Pericardium fibroblast (primary cell): ENCODE measurements around the gene NPLOC4. TPM values are rescaled to one million over a fixed set of nuclear protein-coding genes. Genes with fewer than 3 reads are reported as not detected.

Experiments used
- total RNA-seq: library from RNA; depleted of rRNA; stranded (reverse); fragments of >200 nt; gene quantifications from 2 replicates; pipeline ENCODE4 v1.2.3, GENCODE V29; 2015

NPLOC4 gene
- total RNA-seq, result 44.8 and 48.2 TPM in 2 replicates

DNA sequence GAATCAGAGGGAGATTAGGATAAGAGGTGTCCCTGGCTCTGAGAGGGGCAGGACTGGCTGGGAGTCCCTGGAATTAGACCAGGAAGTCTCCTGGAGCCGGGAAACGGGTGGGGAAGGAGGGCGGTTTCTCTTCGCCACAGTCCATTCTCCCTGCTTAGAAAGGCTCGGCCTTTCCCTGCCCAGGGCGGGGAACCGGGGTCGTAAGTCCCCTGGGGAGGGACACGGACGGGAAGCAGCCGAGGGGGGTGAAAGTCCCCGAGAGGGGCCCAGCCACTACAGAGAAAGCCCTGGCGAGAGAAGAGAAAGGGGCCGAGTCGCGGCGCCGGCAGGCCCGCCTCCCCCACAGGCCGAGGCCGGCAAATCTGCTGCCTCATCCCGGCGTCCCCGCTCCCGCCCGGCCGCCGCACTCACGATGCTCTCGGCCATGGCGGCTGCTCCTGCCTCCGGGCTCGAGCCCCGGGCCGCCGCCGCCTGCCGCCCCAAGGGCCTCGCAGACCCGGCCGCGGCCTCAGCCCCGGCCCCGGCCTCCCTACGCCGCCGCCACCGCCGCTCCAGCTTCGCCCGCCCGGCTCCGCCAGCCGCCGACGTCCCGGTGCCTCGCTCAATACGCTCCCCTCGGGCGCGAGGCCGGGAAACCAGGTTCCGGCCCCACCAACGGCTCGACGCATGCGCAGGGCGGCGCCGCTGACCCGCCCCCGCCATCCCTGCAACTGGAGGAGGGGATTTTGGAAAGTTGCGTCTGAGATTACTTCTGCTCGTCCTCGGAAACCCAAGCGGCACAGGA lies at the start of gene NPLOC4, which contains the start of gene TSPAN10:
Gene NPLOC4, minus strand, starts transcription at position 608 of the 784 bp plus-strand sequence. Its CDS starts 182 bp downstream, at position 426.
Gene TSPAN10, plus strand, starts transcription at position 692 of the 784 bp plus-strand sequence. CDS start 5,217 bp downstream, outside the sequence.

DNA sequence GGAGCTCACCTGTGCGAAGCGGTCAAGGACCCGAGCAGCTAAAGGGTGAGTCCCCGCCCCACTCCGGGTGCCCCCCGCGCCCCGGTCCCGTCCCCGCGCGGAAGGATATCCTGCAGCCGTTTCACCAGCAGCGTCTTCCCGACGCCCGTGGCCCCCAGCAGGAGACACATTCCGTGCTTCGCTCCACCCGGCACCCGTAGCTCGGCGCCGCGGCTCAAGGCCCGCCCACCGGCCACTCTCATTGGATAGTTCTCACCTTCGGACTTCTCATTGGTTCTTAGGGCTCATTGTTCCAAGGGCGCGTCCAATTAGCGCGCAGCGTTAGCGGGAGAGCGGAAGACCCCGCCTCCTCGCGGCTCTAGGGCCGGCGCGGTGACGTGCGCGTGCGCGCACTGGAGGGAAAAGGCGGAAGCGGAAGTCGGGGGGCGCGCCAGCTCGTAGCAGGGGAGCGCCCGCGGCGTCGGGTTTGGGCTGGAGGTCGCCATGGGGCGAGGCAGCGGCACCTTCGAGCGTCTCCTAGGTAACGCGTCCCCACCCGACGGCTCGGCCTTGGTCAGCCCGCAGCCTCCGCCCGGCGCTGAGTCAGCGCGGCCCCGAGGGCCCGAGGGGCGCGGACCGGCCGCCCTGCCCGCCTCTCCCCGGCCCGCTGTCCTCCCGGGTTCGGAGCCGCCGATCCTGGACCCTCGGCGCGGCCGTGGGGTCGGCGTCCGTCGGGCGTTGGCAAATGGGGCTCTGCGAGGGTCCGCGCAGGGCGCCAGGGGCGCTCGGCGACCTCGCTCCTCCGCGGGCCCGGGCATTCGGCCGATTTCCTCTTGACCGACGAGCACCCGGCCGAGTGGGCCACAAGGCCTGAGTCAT lies 46.9 kb upstream of the NPLOC4 start, which contains the start of the genes ARL16 and HGS:
Gene ARL16, minus strand, starts transcription at position 214 of the 858 bp plus-strand sequence. Its CDS starts 44 bp downstream, at position 170.
Gene HGS, plus strand, starts transcription at position 428 of the 858 bp plus-strand sequence. Its CDS starts 56 bp downstream, at position 484.

GRCh38 chr17:81666342-81667191 lies 29.7 kb upstream of the NPLOC4 start, which contains the start of the genes CCDC137 and OXLD1:
CCDC137 (plus strand) TSS chr17:81666737; CDS start chr17:81666767, 30 bp downstream.
OXLD1 (minus strand) TSS chr17:81666605; CDS start chr17:81666577, 28 bp downstream.

GRCh38 chr17:81656118-81656743 lies 19.3 kb upstream of the NPLOC4 start, which contains the start of gene PDE6G:
PDE6G (minus strand) TSS chr17:81656542; CDS start chr17:81653305, 3,237 bp downstream.

DNA sequence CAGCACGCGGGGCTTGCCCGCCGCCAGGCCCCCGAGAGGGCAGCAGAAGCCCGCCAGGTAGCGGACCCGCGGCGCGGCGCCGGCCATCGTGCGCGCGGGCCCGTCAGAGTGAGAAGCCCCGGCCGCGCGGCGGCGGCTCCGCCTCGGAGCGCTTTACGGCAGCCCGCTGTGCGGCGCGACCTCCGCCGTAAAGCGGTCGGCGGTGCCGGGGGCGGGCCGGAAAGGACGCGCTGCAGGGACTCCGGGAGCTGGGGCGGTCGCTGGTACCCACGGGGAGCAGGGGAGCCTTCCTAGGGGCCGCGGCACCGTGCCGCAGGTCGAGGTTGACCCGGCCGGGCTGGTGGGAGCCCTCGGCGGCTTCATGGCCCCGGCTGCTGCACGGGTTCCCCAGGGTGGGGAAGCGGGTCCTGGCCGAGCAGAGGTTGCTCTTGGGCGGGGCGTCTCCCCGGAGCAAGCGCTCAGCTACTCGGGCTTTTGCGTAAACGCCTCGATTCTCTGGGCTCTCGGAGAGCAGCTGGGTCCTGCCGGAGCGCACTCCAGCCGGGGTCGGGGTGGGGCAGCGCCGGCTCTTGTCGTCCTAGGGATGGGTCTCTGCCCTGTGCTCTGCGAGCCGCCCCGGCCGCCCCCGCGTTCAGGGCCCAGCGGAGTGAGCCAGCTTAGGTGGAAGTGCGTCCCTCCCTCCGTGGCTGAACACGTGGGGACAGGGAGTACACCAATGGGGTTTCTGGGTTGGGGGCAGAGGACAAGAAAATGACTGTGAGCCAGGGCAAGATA lies 84.5 kb downstream of the NPLOC4 start, which contains the start of gene FAAP100:
Gene FAAP100, minus strand, starts transcription at position 110 of the 774 bp plus-strand sequence. Its CDS starts 23 bp downstream, at position 87.

DNA sequence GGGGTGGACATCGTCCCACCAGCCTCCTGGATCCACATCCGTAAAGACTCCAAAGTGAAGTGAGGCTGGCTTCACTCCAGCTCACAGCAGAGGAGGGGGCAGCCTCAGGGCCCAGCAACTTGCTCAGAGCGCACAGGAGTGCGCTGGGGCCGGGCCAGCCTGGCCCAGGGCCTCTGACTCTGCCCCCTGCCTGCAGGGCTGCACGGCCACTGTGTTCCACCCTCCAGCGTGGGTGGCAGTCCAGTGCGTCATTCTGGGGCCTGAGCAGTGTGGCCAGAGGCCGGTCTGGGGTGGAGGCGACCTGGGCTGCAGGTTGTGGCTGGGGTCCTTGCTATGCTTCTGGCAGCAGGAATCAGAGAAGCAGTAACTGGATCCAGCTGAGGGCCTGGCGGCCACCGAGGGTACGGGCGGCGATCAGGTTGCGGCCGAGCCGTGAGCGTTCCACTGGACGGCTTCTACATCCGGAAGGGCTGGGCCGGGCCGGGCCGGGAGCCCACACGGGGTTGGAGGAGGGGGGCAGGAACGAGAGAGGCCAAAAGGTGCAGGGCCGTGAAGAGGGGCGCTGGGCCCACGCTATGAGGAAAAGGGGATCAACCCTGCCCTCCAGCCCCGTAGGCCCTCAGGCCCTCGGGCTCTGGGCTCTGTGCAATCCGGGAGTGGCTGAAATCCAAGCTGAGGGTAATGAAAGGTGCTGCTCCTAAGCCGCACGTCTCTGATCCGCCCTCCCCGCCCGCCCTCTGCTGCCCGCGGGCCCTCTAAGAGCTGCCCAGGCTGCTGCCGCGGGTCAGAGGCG lies 109.1 kb downstream of the NPLOC4 start, which contains the start of gene FSCN2:
Gene FSCN2, plus strand, starts transcription at position 787 of the 793 bp plus-strand sequence. CDS start 155 bp downstream, outside the sequence.

DNA sequence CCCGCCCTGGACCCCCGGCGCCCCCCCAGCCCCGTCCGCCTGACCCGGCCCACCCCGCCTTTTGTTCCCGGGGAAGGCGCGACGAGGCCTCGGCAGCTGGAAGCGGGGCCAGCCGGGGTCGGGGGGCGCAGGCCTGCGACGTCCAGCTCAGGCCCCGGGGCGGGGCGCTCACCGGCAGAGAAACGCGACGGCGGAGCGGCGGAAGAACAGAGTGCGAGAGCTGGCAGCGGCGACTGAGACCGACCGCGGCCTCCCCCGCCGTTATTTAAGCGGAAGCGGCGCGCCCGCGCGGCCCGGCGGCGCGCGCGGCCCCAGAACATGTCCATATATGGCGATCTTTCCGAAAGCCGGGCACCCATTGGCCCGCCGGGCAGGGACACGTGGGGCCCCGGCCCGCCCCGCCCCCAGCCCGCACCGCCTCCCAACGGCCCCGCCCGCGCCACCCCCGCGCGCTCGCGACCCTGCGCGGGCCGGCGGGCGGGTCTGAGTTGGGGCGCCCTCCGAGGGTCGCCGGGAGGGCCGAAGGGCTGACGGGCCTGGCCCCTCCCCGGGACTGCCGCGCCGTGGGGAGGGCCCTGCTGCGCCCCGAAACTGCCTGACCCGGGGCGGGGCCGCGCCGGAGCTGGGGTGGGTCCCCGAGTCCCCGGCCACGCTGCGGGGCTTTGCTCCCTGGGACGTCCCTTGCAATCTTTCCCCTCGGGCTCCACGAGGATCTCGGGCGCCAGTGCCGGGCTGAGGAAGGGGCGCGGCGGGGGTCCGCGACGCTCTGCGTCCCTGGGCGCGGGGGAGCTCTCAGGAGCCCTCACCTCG lies 124.1 kb downstream of the NPLOC4 start, which contains the start of gene ACTG1:
Gene ACTG1, minus strand, starts transcription at position 238 of the 810 bp plus-strand sequence. CDS start 445 bp downstream, outside the sequence.

Other genes with a start within 250 kb of the NPLOC4 start
- gene BAHCC1, start 241.7 kb downstream of the NPLOC4 start, total RNA-seq, result 7.0 and 18.8 TPM in 2 replicates
- gene ACTG1, start 124.3 kb downstream of the NPLOC4 start, total RNA-seq, result 4,687 and 7,079 TPM in 2 replicates
- gene FSCN2, start 108.7 kb downstream of the NPLOC4 start, total RNA-seq, result 0.23 TPM in 1 of 2 replicates, not detected in the other
- 25.4 and 35.6 TPM in 2 replicates for gene FAAP100, start 84.8 kb downstream of the NPLOC4 start, total RNA-seq
- 1.2 and 1.4 TPM in 2 replicates for gene TSPAN10, start 84 bp upstream of the NPLOC4 start, total RNA-seq
- not detected in 2 replicates for gene PDE6G, start 19.4 kb upstream of the NPLOC4 start, total RNA-seq
- gene OXLD1, start 29.5 kb upstream of the NPLOC4 start, total RNA-seq, result 40.1 and 72.2 TPM in 2 replicates
- 11.3 and 16.8 TPM in 2 replicates for gene CCDC137, start 29.6 kb upstream of the NPLOC4 start, total RNA-seq
- 27.7 and 51.7 TPM in 2 replicates for gene ARL16, start 46.7 kb upstream of the NPLOC4 start, total RNA-seq
- gene HGS, start 46.9 kb upstream of the NPLOC4 start, total RNA-seq, result 56.9 and 81.2 TPM in 2 replicates
- gene MRPL12, start 66.3 kb upstream of the NPLOC4 start, total RNA-seq, result 51.1 and 76.6 TPM in 2 replicates
- gene SLC25A10, start 75.2 kb upstream of the NPLOC4 start, total RNA-seq, result 10.7 and 22.4 TPM in 2 replicates
- not detected in 2 replicates for gene GCGR, start 167.0 kb upstream of the NPLOC4 start, total RNA-seq
- gene MCRIP1, start 196.2 kb upstream of the NPLOC4 start, total RNA-seq, result 131 and 142 TPM in 2 replicates
- not detected in 2 replicates for gene PPP1R27, start 197.9 kb upstream of the NPLOC4 start, total RNA-seq
- 1,324 and 2,574 TPM in 2 replicates for gene P4HB, start 223.4 kb upstream of the NPLOC4 start, total RNA-seq
- 174 and 302 TPM in 2 replicates for gene ARHGDIA, start 234.2 kb upstream of the NPLOC4 start, total RNA-seq